ENCODE measurements around the gene GNG12.
A peak's percentile ranks its signal among the peaks of the same experiment; 100 is the strongest.

GNG12 gene

GRCh38 chr1:67764633-67765032 lies 68.6 kb downstream of the GNG12 start:
- no peak for TF ChIP-seq CTCF (IDR thresholded peaks at IDR 0.05; ENCODE audit: low read depth, low read length)
- no peak for DNase-seq (ENCODE audit: extremely low read depth, low read depth)

GRCh38 chr1:67761730-67762129 lies 71.5 kb downstream of the GNG12 start:
- no peak for DNase-seq (ENCODE audit: extremely low read depth, low read depth)
- TF ChIP-seq CTCF (IDR thresholded peaks at IDR 0.05; ENCODE audit: low read depth, low read length), result no peak

GRCh38 chr1:67761091-67761490 lies 72.2 kb downstream of the GNG12 start:
- TF ChIP-seq CTCF (IDR thresholded peaks at IDR 0.05; ENCODE audit: low read depth, low read length), result no peak

GRCh38 chr1:67760030-67760821 lies 73.0 kb downstream of the GNG12 start:
- peak; percentile 79 for TF ChIP-seq CTCF (IDR thresholded peaks at IDR 0.05; ENCODE audit: low read depth, low read length)
- no peak for DNase-seq (ENCODE audit: extremely low read depth, low read depth)

More at GRCh38 chr1:67761091-67761490, 72.2 kb downstream of the GNG12 start:
- DNase-seq (ENCODE audit: extremely low read depth, low read depth), result no peak

- DNase-seq (ENCODE audit: extremely low read depth, low read depth), result no peak
Measured at GRCh38 chr1:67759692-67760029, 73.6 kb downstream of the GNG12 start.

GRCh38 chr1:67759066-67759465 lies 74.2 kb downstream of the GNG12 start:
- no peak for DNase-seq (ENCODE audit: extremely low read depth, low read depth)

More at GRCh38 chr1:67759692-67760029, 73.6 kb downstream of the GNG12 start:
- TF ChIP-seq CTCF (IDR thresholded peaks at IDR 0.05; ENCODE audit: low read depth, low read length), result no peak

More at GRCh38 chr1:67759066-67759465, 74.2 kb downstream of the GNG12 start:
- TF ChIP-seq CTCF (IDR thresholded peaks at IDR 0.05; ENCODE audit: low read depth, low read length), result no peak
